ENCODE measurements around the gene LAMA5. TPM values are rescaled to one million over a fixed set of nuclear protein-coding genes. Genes with fewer than 3 reads are reported as not detected.

The LAMA5 gene
- polyA plus RNA-seq, 2 of the 4 experiments (the other 2 are of a cell fraction), result 20.4 to 196 TPM

DNA sequence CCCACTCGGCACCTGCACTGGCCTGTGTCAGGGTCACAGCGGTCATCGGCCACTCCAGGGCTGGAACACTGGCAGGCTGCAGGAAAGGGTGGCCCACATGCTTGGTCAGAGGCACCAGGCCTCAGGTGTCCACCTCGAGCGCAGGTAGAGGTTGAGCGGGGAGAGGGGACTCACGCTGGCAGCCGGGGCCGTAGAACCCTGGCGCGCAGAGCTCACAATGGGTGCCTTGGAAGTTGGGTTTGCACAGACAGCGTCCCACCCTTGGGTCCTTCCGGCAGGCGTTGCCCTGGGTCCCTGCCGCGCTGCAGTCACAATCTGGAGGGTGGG lies 28.9 kb downstream of the LAMA5 start:
- DNase-seq (ENCODE audit: low read depth in 1 of 2, low spot score in 1 of 2), result no peak
- Histone ChIP-seq H3K9me3 (no peaks in the 10 kb centered on the region), H3K4me1 (no peaks in the 10 kb centered on the region; the same call in 2 of the 3 replicates), H3K4me2 (no peak overlapping the region), H3K27ac (no peak overlapping the region), H3K4me3 (no peak overlapping the region)
- no peak for FAIRE-seq
- CTCF ChIA-PET, result interaction anchor here (1.4 to 3.5 kb wide), 2 partner anchors 38 to 44 kb away, joined by 4 to 17 read pairs; no protein-coding TSS in a partner anchor
- TF ChIP-seq ZFP36 (IDR thresholded peaks at IDR 0.05; ENCODE audit: borderline replicate concordance, partially characterized antibody) (no peak), POLR2AphosphoS2 (conservative IDR thresholded peaks at IDR 0.05; ENCODE audit: low read length) (no peak), NPAS2 (CRISPR knock-in tag; IDR thresholded peaks at IDR 0.05; ENCODE audit: borderline replicate concordance) (no peak), JUNB (IDR thresholded peaks at IDR 0.05) (no peak), E2F6 (IDR thresholded peaks at IDR 0.05; ENCODE audit: borderline replicate concordance, low read depth) (no peak), JUN (IDR thresholded peaks at IDR 0.05) (no peak), EHMT2 (IDR thresholded peaks at IDR 0.05; ENCODE audit: low read depth) (no peak), ZNF302 (CRISPR knock-in tag; IDR thresholded peaks at IDR 0.05) (no peak), HOXB13 (CRISPR knock-in tag; IDR thresholded peaks at IDR 0.05; ENCODE audit: low read depth) (no peak), EHF (CRISPR knock-in tag; IDR thresholded peaks at IDR 0.05) (no peak), MAFK (IDR thresholded peaks at IDR 0.05; ENCODE audit: partially characterized antibody) (no peak)
- WGBS (ENCODE audit: missing lambda C conversion rate), result 93% methylated on average over 13 of the region's 16 CpGs
- POLR2A ChIA-PET, result interaction anchor here (0.8 kb wide), 1 partner anchor 12 kb away, joined by 7 read pairs; no protein-coding TSS in a partner anchor
- no peak for ATAC-seq

GRCh38 chr20:62337558-62338293 lies 29.4 kb downstream of the LAMA5 start:
- 95% methylated on average over 11 of the region's 34 CpGs for WGBS (ENCODE audit: missing lambda C conversion rate)
- peak in 1 of 2 experiments; percentile 6; a peak in 2 of 6 replicates for ATAC-seq
- Histone ChIP-seq H3K4me2 (no peak overlapping the region), H3K27ac (no peak overlapping the region), H3K4me1 (no peaks in the 10 kb centered on the region; the same call in 2 of the 3 replicates), H3K9me3 (no peaks in the 10 kb centered on the region), H3K4me3 (no peak overlapping the region)
- no peak for DNase-seq (ENCODE audit: low read depth in 1 of 2, low spot score in 1 of 2)
- ChIA-PET POLR2A (no interaction called here), CTCF (no interaction called here)
- TF ChIP-seq ZNF302 (CRISPR knock-in tag; IDR thresholded peaks at IDR 0.05) (no peak), NR3C1 (IDR thresholded peaks at IDR 0.05) (no peak), HOXA7 (CRISPR knock-in tag; IDR thresholded peaks at IDR 0.05) (no peak), FOSB (CRISPR knock-in tag; IDR thresholded peaks at IDR 0.05) (no peak)
- FAIRE-seq, result no peak

DNA sequence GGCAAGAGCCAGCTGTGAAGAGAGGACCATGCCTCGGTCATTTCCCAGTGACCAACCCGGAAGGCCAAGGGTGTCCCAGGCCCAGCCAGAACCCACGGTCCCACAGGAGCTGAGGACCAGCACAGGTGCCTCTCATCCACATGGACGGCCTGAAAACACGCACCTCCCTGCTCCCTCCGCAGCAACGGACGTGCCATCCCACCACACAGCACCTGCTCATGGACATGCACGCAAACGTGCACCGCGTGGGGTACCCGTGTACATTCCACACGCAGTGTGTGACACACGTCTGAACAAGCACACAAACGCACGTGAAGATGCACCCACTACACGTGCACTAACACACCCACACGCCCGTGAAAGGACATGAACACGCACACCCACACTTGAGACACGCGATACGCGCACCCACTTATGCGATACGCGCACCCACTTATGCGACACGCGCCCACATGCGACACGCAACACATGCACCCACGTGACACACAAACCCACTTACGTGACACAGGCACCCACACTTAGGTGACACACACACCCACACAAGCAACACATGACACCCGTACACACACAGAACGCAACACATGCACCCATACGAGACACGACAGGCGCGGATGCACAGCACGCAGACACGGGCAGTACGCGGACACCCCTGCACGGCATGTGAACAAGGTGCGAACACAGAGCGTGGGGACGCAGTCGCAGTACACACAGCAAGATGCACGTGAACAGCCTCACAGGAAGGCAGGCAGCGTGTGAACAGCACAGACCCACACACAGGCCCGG lies 30.1 kb downstream of the LAMA5 start:
- Histone ChIP-seq H3K4me3 (no peak overlapping the region), H3K27ac (no peak overlapping the region), H3K4me2 (no peak overlapping the region), H3K9me3 (no peaks in the 10 kb centered on the region), H3K4me1 (no peaks in the 10 kb centered on the region; the same call in 2 of the 3 replicates)
- WGBS (ENCODE audit: missing lambda C conversion rate), result 94% methylated on average over 53 of the region's 53 CpGs
- FAIRE-seq (no peak), DNase-seq (ENCODE audit: low read depth in 1 of 2, low spot score in 1 of 2) (no peak), ATAC-seq (peak in 1 of 2 experiments; percentile 3; a peak in 3 of 6 replicates)
- CTCF ChIA-PET, result interaction anchor here (0.9 kb wide), 1 partner anchor 45 kb away, joined by 5 read pairs; no protein-coding TSS in a partner anchor
- TF ChIP-seq MYC (IDR thresholded peaks at IDR 0.05; ENCODE audit: borderline replicate concordance, low read length), result no peak
- 0 out of 2 replicates have a peak, but pooled peaks have one; percentile 31 for TF ChIP-seq POLR2AphosphoS2 (conservative IDR thresholded peaks at IDR 0.05; ENCODE audit: low read length)
- TF ChIP-seq PBX3 (IDR thresholded peaks at IDR 0.05), result no peak
- TF ChIP-seq POLR2A (IDR thresholded peaks at IDR 0.05; ENCODE audit: low read length), result no peak
- POLR2A ChIA-PET, result no interaction called here

All from A549 (cell line).